Right lobe of liver (tissue), 6 donors: ENCODE data around the gene CXorf65. TPM values are rescaled to one million over a fixed set of nuclear protein-coding genes. Genes with fewer than 3 reads are reported as not detected.

Source experiments
- ATAC-seq, 4 donors: fragments of 200-7000 bp; cut with Tn5 transposase; one replicate each; pipeline ENCODE4 v1.9.1; 2020; ENCODE audit warnings: mild to moderate bottlenecking in 4 of 4, moderate library complexity in 4 of 4
- DNase-seq, 3 donors: peaks; one replicate each; pipeline ENCODE4 v3.0.0-alpha.2; 2020
- H3K27ac ChIP-seq, 3 donors: fragments of 200-600 bp; one replicate each; pipeline ENCODE4 v1.8.0; 2022
- H3K27me3 ChIP-seq, 2 donors: fragments of 200-600 bp; one replicate each; pipeline ENCODE4 v1.8.0; 2022
- H3K36me3 ChIP-seq, 4 donors: fragments of 200-600 bp; sonication (generic) in 1 of 4; one replicate each; pipeline versions ENCODE4 v1.5.1 to v1.8.0; 2017 to 2022; ENCODE audit warnings: control low read depth in 1 of 4
- H3K4me1 ChIP-seq, 4 donors: fragments of 200-600 bp; sonication (generic) in 1 of 4; one replicate each; pipeline versions ENCODE4 v1.5.1 to v1.8.0; 2017 to 2022; ENCODE audit warnings: control low read depth in 1 of 4
- H3K4me3 ChIP-seq, 3 donors: fragments of 200-600 bp; one replicate each; pipeline ENCODE4 v1.8.0; 2022
- H3K9me3 ChIP-seq, 4 donors: fragments of 200-600 bp; sonication (generic) in 1 of 4; one replicate each; pipeline versions ENCODE4 v1.5.1 to v1.8.0; 2017 to 2022; ENCODE audit warnings: control low read depth in 1 of 4
- CTCF ChIP-seq, 4 donors: fragments of 200-600 bp in 3 of 4; fragments of 450-650 bp in 1 of 4; IDR thresholded peaks; one replicate each; pipeline versions ENCODE4 v1.5.1 to v1.8.0; 2016 to 2022; ENCODE audit warnings: antibody characterized with exemption in 4 of 4, mild to moderate bottlenecking in 2 of 4
- POLR2A ChIP-seq: fragments of 450-650 bp; IDR thresholded peaks from one replicate; pipeline ENCODE4 v1.6.1; 2017; ENCODE audit warnings: antibody characterized with exemption, mild to moderate bottlenecking
- WGBS: methylation state at CpG from one replicate; pipeline ENCODE4 v1.1.6; 2018; ENCODE audit warnings: low coverage, low lambda C conversion rate; ENCODE audit not compliant: insufficient coverage; ENCODE audit errors: missing lambda C conversion rate; 5-methylcytosine and 5-hydroxymethylcytosine counted together
- intact Hi-C, 2 donors: fragments of 100-400 bp; cut with DNase I; formaldehyde crosslinking; loops; one replicate each; pipeline versions ENCODE4 v1.11.2 to v1.14.1; 2022
- total RNA-seq, 6 experiments: library from RNA; depleted of rRNA in 2 of 6; stranded (reverse); fragments of >200 nt in 2 of 6; fragmentation: NEBNext Ultra II Directional in 3 of 6; extraction: Animal tissue kit (Norgen Biotek cat#: 25700) in 3 of 6; gene quantifications; one replicate each; pipeline versions ENCODE4 v1.1.0 to v1.2.4, GENCODE V29; 2016 to 2023
- donor health status: DM: no; HTN: yes; CAD: no.
- donor health status: DM: no; HTN: no; CAD: no.
- donor health status: DM: no; HTN: no; CAD: no.
- donor health status: DM: no; HTN: yes; CAD: no.
- donor health status: DM: no; HTN: yes; CAD: no.

Gene CXorf65
- total RNA-seq, 6 experiments from 2014 or later = not detected

- peak within 1 kb of the TSS; percentile 39 to 59 (median 54) for H3K4me3 ChIP-seq
- peak within 1 kb of the TSS in 1 of 3 donors; percentile 34 for H3K27ac ChIP-seq
- WGBS = 10% methylated on average over 28 of the region's 29 CpGs
Measured at GRCh38 chrX:71095555-71095980, 11.0 kb downstream of the CXorf65 start, which contains the start of gene FOXO4. TSS of gene FOXO4 (plus strand) at chrX:71095851. CDS start at chrX:71096529, 678 bp downstream.

GRCh38 chrX:71095033-71095432 lies 11.5 kb downstream of the CXorf65 start:
- WGBS = 24% methylated on average over 6 of the region's 6 CpGs

More at GRCh38 chrX:71095555-71095980, 11.0 kb downstream of the CXorf65 start, which contains the start of gene FOXO4:
- DNase-seq (peak; percentile 93 to 95 (median 94)), ATAC-seq (peak; percentile 94 to 97 (median 96))
- Histone ChIP-seq H3K36me3 (no peaks in the 10 kb centered on the region), H3K27me3 (no peaks in the 10 kb centered on the region), H3K9me3 (no peaks in the 10 kb centered on the region), H3K4me1 (no peaks in the 10 kb centered on the region)
- TF ChIP-seq POLR2A = no peak
- intact Hi-C loops = no loop called here

GRCh38 chrX:71091263-71091662 lies 15.3 kb downstream of the CXorf65 start:
- TF ChIP-seq POLR2A (no peak), CTCF (IDR thresholded peaks at IDR 0.05) (no peak)
- intact Hi-C loops = no loop called here
- Histone ChIP-seq H3K27me3 (no peaks in the 10 kb centered on the region), H3K4me1 (no peaks in the 10 kb centered on the region), H3K27ac (no peak overlapping the region), H3K36me3 (no peaks in the 10 kb centered on the region), H3K9me3 (no peaks in the 10 kb centered on the region), H3K4me3 (no peak overlapping the region)
- 60% methylated on average over 5 of the region's 5 CpGs for WGBS
- ATAC-seq (no peak), DNase-seq (no peak)

More at GRCh38 chrX:71095033-71095432, 11.5 kb downstream of the CXorf65 start:
- Histone ChIP-seq H3K27me3 (no peaks in the 10 kb centered on the region), H3K4me1 (no peaks in the 10 kb centered on the region), H3K9me3 (no peaks in the 10 kb centered on the region), H3K36me3 (no peaks in the 10 kb centered on the region), H3K4me3 (peak overlapping the region in 2 of 3 donors; percentile 54 to 59), H3K27ac (no peak overlapping the region)
- intact Hi-C loops = no loop called here
- no peak for DNase-seq
- no peak for ATAC-seq
- TF ChIP-seq POLR2A (no peak), CTCF (IDR thresholded peaks at IDR 0.05) (no peak)

DNA sequence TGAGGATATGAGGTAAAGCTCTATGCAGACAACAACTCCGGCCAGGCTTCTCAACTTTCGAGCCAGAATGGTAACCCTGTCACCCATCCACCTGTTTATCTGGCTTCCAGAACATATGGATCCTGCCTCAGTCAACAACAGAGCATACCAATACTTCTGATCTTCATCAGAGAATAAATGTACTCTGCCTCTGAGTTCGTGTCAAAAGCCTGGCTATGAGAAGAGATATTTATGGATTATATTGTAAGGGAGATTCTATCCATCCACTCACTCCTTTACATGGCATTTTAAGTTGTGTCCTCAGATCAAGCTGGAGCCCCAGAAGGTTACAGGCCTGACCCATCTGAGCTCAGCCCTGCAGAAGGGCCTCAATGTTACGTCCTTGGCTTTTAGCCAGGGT lies 20.6 kb downstream of the CXorf65 start:
- Histone ChIP-seq H3K4me3 (no peak overlapping the region), H3K27me3 (no peaks in the 10 kb centered on the region), H3K4me1 (no peaks in the 10 kb centered on the region), H3K27ac (no peak overlapping the region), H3K36me3 (no peaks in the 10 kb centered on the region), H3K9me3 (no peaks in the 10 kb centered on the region)
- DNase-seq (no peak), ATAC-seq (no peak)
- 46% methylated on average over 4 of the region's 4 CpGs for WGBS
- intact Hi-C loops = no loop called here
- TF ChIP-seq POLR2A = no peak
- TF ChIP-seq CTCF (IDR thresholded peaks at IDR 0.05) = no peak

DNA sequence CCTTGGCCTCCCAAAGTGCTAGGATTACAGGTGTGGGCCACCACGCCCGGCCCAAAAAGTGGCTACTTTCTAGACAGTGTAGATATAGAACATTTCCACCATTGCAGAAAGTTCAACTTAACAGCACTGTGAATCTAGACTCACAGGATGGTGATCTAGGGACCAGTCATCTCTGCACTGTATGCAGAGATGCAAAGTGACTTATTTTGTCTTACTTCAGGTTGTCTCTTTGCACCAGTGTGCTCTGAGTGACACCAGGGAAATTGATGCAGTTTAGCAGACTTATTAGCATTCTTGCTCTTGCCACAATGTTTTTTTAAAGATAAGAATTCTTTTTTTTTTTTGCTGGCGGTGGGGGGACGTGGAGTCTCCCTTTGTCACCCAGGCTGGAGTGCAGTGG lies 23.7 kb downstream of the CXorf65 start:
- 57% methylated on average over 3 of the region's 4 CpGs for WGBS
- intact Hi-C loops = no loop called here

More for the DNA sequence above, 23.7 kb downstream of the CXorf65 start:
- no peak for DNase-seq
- Histone ChIP-seq H3K9me3 (no peaks in the 10 kb centered on the region), H3K27ac (no peak overlapping the region), H3K4me1 (no peaks in the 10 kb centered on the region), H3K4me3 (no peak overlapping the region), H3K36me3 (no peaks in the 10 kb centered on the region), H3K27me3 (no peaks in the 10 kb centered on the region)
- no peak for TF ChIP-seq CTCF (IDR thresholded peaks at IDR 0.05)
- TF ChIP-seq POLR2A = no peak
- ATAC-seq = no peak
